Mucosa of descending colon (tissue), 3 donors: Measurements from ENCODE around the gene CEACAM20. TPM values are rescaled to one million over a fixed set of nuclear protein-coding genes. Genes with fewer than 3 reads are reported as not detected.
"Not testable (repeated sequence)": the region's sequence is repeated elsewhere in the genome, so short reads cannot be mapped to it uniquely, and the experiment has no call there.

Source experiments
- ATAC-seq: fragments of 200-7000 bp; cut with Tn5 transposase; one replicate; pipeline ENCODE4 v1.9.1; 2020; ENCODE audit warnings: mild to moderate bottlenecking, moderate library complexity
- DNase-seq, 3 donors: peaks; one replicate each; pipeline ENCODE4 v3.0.0-alpha.2; 2020
- H3K36me3 ChIP-seq: fragments of 200-600 bp; one replicate; pipeline ENCODE4 v1.8.0; 2021; ENCODE audit warnings: low read depth, mild to moderate bottlenecking
- H3K4me1 ChIP-seq: fragments of 200-600 bp; one replicate; pipeline ENCODE4 v1.8.0; 2021; ENCODE audit warnings: low read depth, mild to moderate bottlenecking
- H3K4me3 ChIP-seq: fragments of 200-600 bp; one replicate; pipeline ENCODE4 v1.8.0; 2021; ENCODE audit warnings: mild to moderate bottlenecking
- H3K9me3 ChIP-seq: fragments of 200-600 bp; one replicate; pipeline ENCODE4 v1.8.0; 2021; ENCODE audit warnings: mild to moderate bottlenecking
- CTCF ChIP-seq: fragments of 200-600 bp; IDR thresholded peaks from one replicate; pipeline ENCODE4 v1.8.0; 2022; ENCODE audit warnings: antibody characterized with exemption, mild to moderate bottlenecking
- intact Hi-C, 2 donors: fragments of 100-400 bp; cut with DNase I in 1 of 2; cut with micrococcal nuclease in 1 of 2; formaldehyde crosslinking; loops; one replicate each; pipeline versions ENCODE4 v1.11.0 to v1.11.1; 2022; cut with DNase I, micrococcal nuclease
- total RNA-seq, 3 donors: library from RNA; stranded (reverse); fragmentation: NEBNext Ultra II Directional in 2 of 3; extraction: Animal tissue kit (Norgen Biotek cat#: 25700) in 2 of 3; gene quantifications; one replicate each; pipeline versions ENCODE4 v1.2.1 to v1.2.4, GENCODE V29; 2021 to 2023
- donor health status: DM: no; HTN: no; CAD: no; lungs with moderate emphysema.
- donor health status: DM: no; HTN: no; CAD: no.
- donor health status: DM: no; HTN: yes; CAD: no.

The CEACAM20 gene
- total RNA-seq, 3 donors from 2014 or later, result 0.32 to 1.3 TPM; not detected in 1

- intact Hi-C loops, result no loop called here
- ATAC-seq (no peak), DNase-seq (no peak)
- no peaks in the 10 kb centered on the region for H3K4me1 ChIP-seq
- TF ChIP-seq CTCF, result no peak
- no peaks in the 10 kb centered on the region for H3K36me3 ChIP-seq
- no peak overlapping the region for H3K4me3 ChIP-seq
- no peaks in the 10 kb centered on the region for H3K9me3 ChIP-seq
Measured at GRCh38 chr19:44539236-44539826, 9.9 kb upstream of the CEACAM20 start.

DNA sequence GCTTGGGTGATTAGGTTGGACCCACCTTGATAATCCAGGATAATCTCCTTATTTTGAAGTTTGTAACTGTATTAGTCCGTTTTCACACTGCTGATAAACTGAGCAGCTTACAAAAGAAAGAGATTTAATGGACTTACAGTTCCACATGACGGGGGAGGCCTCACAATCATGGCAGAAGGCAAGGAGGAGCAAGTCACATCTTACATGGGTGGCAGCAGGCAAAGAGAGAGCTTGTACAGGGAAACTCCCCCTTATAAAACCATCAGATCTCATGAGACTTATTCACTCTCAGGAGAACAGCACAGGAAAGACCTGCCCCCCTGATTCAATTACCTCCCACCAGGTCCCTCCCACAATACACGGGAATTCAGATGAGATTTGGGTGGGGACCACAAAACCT lies 5.9 kb upstream of the CEACAM20 start:
- DNase-seq, ATAC-seq, H3K36me3 ChIP-seq, intact Hi-C loops, H3K9me3 ChIP-seq, H3K4me1 ChIP-seq, H3K4me3 ChIP-seq: not testable (repeated sequence)

DNA sequence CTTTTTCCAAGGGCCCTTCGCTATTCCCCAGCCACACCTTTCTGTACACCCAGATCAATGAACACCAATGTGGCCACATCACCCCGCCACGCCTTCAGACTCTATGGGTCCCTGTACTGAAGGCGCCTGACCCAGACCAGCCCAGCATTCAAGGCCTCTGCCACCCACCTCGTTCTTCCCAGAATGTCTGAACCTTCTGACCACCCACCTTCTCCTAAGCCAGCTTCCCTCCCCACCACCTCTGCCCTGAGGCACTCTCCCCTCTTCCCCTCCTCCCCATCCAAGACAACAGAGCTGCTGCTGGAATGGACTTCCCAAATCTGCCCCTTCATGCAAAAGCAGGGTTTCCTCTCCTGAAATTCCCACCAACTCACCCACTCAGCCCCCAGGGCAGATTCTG lies 3.3 kb upstream of the CEACAM20 start:
- ATAC-seq (no peak), DNase-seq (no peak)
- intact Hi-C loops, result no loop called here
- Histone ChIP-seq H3K4me3 (no peak overlapping the region), H3K4me1 (no peaks in the 10 kb centered on the region), H3K36me3 (no peaks in the 10 kb centered on the region), H3K9me3 (no peaks in the 10 kb centered on the region)
- no peak for TF ChIP-seq CTCF

DNA sequence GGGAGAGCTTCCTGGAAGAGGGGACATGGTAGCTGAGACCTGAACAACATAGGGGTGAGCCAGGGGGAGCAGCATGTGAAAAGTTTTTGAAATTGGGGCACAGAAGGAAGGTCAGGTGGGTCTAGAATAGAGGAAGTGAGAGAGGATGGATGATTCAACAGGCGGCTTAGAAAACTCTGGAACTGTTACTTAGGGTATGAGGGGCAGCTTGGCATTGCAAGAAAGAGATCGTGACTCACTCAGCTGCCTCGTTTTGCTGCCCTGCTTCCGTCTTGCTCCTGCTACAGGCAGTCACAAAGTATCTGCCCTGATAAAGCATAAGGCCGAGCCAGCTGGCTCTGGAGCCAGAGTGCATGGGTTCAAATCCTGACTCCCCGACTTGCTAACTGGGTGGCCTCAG lies 1.3 kb upstream of the CEACAM20 start:
- no peak for DNase-seq

DNA sequence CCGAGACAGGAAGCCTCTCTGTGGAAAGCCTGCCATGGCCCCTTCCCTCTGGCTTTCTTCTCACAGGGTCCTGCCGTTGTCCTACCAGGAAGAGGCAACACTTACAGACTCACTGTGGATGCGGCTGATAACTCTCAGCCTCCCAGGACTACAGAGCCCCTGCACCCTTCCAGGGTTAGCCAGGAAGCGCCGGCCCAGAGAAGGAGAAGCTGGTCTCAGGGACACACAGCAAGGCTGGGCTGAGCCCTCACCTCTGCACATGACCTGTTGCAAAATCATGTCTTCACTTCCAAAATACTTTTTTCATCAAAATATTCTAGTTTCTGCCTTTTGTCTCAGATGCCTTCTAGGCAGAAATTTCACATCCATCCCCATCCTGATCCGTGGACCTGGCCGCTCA lies 1.9 kb downstream of the CEACAM20 start:
- no peak for DNase-seq
- ATAC-seq, result no peak
- TF ChIP-seq CTCF, result no peak
- Histone ChIP-seq H3K4me3 (no peak overlapping the region), H3K36me3 (no peaks in the 10 kb centered on the region), H3K9me3 (no peaks in the 10 kb centered on the region), H3K4me1 (no peaks in the 10 kb centered on the region)
- intact Hi-C loops, result no loop called here

More for the DNA sequence above, 1.3 kb upstream of the CEACAM20 start:
- Histone ChIP-seq H3K36me3 (no peaks in the 10 kb centered on the region), H3K9me3 (no peaks in the 10 kb centered on the region), H3K4me3 (no peak overlapping the region), H3K4me1 (no peaks in the 10 kb centered on the region)
- intact Hi-C loops, result no loop called here
- ATAC-seq, result no peak
- TF ChIP-seq CTCF, result no peak

DNA sequence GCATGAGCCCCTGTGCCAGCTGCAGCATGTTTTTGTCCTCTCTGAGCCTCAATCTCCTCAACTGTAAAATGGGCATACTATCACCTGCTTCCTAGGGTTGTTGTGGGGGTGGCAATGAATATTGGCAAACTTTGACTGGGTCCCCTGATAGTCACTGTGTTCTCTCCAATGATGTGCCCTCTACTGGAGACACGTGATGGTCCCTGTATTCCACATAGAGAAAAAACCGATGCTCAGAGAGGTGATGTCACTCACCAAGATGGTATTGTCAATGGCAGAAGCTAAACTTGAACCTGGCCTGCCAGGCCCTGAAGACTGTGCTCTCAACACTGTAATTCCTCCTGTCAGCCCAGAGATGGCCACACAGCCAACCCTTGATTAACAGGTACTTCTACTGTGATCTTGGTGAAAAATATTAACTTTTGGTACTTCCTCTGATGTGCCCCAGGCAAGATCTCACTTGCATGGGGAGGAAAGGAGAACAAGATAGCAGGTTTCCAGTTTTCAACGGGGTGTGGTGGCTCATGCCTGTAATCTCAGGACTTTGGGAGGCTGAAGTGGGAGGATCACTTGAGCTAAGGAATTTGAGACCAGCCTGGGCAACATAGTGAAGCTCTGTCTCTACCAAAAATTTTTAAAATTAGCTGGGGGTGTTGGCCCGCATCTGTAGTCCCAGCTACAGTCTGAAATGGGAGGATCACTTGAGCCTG lies 3.6 kb downstream of the CEACAM20 start:
- ATAC-seq (no peak), DNase-seq (no peak)
- no peaks in the 10 kb centered on the region for H3K4me1 ChIP-seq
- H3K4me3 ChIP-seq, result no peak overlapping the region
- no peaks in the 10 kb centered on the region for H3K36me3 ChIP-seq
- intact Hi-C loops, result no loop called here
- TF ChIP-seq CTCF, result no peak
- H3K9me3 ChIP-seq, result no peaks in the 10 kb centered on the region
